ENCODE results near the gene KCNK15. TPM values are rescaled to one million over a fixed set of nuclear protein-coding genes. Genes with fewer than 3 reads are reported as not detected.
"Not testable (repeated sequence)": the region's sequence is repeated elsewhere in the genome, so short reads cannot be mapped to it uniquely, and the experiment has no call there.

Gene KCNK15
- polyA plus RNA-seq (2014; cell fraction: cytosol; rRNA removed) = 0.10 and 0.61 TPM in 2 replicates
- not detected in 2 replicates for polyA plus RNA-seq (2014; cell fraction: nucleus; rRNA removed)

DNA sequence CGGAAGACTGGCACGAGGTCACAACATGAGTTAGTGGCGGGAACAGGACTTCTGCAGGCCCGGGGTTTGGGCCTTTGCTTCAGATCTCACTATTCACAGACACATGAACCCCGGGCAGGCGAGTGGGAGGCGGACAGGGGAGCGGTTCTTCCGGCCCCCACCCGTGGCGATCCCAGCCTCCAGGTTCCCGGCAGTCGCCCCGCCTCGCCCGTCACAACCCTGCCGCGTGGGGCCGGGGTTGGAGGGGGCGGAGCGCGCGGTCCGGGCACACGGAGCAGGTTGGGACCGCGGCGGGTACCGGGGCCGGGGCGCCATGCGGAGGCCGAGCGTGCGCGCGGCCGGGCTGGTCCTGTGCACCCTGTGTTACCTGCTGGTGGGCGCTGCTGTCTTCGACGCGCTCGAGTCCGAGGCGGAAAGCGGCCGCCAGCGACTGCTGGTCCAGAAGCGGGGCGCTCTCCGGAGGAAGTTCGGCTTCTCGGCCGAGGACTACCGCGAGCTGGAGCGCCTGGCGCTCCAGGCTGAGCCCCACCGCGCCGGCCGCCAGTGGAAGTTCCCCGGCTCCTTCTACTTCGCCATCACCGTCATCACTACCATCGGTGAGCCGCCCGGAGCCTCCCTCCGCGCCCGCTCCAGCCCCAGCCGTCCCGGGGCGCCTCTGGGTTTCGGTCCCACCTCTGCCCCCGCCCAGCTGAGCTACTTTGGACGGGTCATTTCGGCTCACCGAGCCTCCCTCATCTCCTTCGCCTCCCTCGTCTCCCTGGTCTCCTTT lies at the start of gene KCNK15:
KCNK15 (plus strand) TSS at position 268 of the 769 bp plus-strand sequence; CDS start at position 314, 46 bp downstream.
- DNase-seq (ENCODE audit: low spot score) = no peak

DNA sequence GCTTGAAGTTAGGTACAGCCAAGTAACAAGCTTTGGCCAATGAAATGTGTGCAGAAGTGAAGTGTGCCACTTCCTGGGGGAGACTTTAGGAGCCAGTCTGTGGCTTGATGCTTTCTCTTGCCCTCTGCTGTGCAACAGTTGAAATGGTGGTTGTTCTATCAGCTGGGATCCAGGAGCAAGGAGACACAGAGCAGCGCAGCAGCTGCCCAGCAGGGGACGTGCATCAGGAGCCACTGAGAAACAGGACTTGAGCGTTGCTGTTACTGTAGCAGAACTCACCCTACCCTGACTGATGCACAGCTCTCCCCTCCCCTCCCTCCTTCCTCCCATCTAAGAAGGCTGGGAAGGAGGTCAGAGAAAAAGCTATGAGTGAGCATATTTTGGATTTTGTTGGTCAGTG lies 49.4 kb upstream of the KCNK15 start:
- DNase-seq (ENCODE audit: low spot score) = peak; percentile 39

DNA sequence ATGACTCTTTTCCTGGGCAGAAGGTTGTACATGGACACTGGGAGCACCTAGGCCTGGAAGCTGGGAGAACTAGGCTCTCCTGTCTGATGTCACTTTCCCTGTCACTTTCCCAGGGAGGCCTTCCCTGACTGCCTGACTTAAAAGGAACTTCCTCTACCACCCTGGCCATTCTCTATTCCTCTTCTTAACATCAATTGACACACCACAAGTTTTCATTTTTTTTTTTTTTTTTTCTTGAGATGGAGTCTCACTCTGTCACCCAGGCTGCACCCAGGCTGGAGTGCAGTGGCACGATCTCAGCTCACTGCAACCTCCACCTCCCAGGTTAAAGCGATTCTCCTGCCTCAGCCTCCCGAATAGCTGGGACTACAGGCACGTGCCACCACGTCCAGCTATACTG lies 48.6 kb upstream of the KCNK15 start:
- not testable (repeated sequence) for DNase-seq (ENCODE audit: low spot score)

DNA sequence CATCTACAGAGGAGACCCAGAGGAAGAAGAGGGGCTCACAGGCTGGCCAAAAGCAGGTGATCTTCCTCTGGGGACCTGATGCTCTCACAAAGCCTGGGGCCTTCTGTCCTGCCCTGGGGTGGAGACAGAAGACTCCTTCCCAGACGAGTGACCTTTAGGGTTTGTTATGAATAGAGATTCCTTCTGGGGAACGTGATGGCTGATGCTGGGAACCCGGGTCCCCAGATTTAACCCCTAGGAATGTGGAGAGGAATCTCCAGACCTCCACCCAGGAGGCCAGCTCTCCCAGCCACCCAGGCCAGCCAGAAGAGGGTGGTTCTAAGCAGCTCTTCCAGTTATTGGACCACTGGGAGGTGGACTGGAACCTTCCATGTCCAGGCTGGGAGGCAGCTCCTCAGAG lies 47.3 kb upstream of the KCNK15 start:
- no peak for DNase-seq (ENCODE audit: low spot score)

DNA sequence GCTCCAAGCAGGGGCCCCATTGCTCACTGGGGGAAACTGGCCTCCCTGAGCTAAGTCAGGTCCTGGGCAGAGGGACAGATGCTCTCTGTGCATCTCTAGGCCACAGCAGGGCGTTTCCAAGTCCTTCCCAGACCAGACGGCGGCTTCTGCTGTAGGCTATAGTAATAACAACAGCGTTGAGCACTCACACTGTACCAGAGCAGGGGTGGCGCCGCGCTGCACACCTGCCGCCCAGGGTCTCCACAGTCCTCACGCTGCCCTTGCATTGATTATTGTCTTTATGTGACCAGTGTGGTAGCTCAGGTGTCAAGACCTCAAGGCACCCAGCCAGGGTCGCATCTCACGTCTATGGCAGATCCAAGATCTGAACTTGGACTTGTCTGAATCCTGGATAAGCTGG lies 45.4 kb upstream of the KCNK15 start:
- DNase-seq (ENCODE audit: low spot score) = no peak

DNA sequence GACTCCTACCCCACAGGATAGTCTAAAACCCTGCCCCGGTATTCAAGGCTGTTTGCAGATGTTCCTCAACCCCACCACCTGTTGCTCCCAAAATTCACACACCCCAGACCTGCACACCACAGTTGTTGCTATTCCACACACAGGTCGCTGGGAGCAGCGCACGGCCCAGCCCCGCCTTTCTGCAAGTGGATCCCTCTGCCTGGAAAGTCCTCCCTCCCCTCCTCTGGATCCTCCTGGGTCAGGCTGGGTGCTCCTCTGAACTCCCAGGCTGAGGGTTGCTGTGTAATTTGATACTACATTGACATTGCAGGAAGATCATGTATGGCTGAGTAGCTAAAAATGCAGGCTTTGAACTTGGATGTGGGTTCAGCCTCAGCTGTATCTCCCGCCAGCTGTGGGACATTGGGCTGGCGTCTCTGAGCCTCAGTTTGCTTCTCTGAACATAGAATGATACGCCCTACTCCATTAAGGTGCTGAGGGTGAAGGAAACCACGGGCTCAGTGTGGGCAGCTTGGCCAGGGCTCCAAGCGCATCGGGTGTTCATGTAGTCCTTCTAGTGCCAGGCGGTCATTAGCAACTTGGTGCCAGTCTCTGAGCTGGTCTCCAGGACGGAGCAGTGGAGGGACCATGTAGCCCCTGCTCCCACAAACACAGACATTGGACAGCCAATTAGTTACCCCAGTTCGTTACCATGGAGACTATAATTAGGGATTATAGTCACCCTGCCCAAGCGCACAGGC lies 44.4 kb upstream of the KCNK15 start:
- DNase-seq (ENCODE audit: low spot score) = peak; percentile 46

DNA sequence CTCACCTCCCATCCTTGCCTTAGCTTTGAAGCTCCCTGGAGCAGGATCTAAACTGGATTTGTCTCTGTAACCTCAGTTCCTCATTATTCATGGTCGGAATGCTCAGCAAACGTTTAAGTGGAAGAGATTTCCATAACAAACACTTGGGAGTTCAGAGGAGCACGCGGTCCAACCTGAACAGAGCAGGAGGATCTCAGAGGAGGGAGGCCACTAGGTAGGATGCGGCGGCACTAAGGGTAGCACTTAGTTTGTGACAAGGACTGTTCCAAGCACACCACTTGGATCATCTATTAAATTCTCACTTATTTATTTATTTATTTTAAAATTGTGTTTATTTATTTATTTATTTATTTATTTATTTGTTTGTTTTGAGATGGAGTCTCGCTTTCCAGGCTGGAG lies 43.8 kb upstream of the KCNK15 start:
- DNase-seq (ENCODE audit: low spot score) = no peak

DNA sequence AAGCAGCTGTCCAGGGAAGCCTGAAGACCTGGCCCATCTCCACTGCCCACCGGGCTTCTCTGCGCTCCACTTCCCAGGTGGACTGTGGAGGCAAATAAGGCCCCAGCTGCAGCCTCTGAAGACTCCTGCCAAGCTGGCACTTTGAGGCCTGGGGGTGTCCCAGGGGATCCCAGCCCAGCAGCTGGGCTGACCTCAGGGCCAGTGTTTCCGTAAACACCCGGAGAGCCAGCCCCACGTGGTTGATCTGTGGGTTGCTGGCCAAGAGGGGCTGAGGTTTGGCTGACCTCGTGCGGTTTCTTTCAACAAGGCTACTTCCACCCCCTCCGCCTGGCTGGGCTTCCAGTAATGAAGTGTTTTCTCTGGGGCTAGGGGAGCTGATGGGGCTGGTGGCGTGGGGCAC lies 42.9 kb upstream of the KCNK15 start:
- DNase-seq (ENCODE audit: low spot score) = no peak

DNA sequence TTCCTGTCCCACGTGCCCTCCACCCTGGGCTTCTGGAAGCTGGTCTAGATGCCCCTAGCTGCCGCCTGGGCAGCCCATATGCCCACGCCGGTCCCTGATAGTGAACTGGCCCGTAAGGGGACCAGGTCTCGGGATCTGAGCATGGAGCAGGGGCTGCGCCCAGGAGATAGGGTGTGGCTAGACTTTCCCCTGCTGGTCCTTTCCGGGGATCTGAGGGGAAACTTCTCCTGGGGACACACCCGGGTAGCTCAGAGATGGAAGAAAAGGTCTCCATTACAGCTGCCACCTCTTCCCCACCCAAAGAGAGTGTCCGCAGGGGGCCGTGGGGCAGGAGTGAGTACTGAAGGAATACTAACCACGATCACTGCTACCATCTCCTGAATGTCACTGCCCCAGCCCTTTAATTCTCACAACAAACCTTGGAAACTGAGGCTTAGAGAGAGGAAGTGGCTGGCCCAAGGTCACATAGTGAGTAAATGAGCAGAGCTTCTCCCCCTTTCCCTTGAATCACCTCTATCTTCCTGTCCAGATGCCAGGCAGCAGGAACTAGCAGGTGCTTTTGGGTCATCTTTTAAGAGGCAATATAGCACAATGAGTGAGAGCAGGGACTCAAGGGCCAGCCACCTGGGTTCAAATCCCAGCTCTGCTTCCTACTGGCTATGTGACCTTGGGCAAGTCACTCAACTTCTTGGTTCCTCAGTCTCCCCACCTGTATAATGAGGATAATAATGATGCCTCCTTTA lies 42.3 kb upstream of the KCNK15 start:
- DNase-seq (ENCODE audit: low spot score) = no peak

DNA sequence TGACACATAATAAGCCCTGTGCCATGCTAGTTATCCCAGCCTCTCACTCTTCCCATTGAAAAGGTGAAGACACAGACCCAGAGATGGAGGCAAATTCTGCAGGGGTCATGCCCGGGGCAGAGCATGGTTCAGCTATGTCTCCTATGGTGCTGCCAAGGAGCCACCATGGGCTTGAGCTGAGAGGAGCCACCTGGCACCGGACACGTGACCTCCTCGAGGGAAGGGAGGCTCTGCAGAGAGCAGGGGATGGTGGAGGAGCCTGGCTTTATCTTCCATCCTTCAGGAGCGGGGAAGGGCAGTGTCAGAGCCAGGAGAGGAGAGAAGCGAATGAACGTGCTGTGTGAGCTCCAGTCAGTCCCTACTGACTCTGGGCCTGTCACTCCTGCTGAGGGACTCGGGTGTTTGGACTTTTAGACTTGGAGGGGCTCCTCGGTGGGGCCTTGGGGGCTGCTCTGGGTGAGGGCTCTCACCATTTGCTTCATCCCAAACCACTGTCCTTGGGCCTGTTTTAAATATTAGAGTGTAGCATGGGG lies 41.6 kb upstream of the KCNK15 start:
- no peak for DNase-seq (ENCODE audit: low spot score)

DNA sequence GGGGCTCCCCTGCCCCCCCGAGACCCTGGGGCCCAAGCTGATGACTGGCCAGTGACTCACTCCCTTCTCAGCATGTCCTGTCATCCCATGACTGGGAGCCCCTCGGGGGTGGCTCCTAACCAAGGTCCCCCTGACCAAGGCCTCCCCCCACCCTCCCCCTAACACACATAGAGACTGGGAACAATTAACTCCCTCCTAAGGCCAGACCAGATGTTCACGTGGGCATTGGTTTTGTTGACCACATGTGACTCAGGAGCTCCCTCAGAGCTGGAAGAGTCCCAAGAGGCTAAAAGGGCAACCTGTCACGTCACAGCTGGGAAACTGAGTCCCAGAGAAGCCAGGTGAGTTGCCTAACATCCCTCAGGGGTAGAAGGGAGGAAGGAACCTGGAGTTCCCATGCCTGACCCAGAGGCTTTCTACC lies 41.1 kb upstream of the KCNK15 start:
- DNase-seq (ENCODE audit: low spot score) = no peak

DNA sequence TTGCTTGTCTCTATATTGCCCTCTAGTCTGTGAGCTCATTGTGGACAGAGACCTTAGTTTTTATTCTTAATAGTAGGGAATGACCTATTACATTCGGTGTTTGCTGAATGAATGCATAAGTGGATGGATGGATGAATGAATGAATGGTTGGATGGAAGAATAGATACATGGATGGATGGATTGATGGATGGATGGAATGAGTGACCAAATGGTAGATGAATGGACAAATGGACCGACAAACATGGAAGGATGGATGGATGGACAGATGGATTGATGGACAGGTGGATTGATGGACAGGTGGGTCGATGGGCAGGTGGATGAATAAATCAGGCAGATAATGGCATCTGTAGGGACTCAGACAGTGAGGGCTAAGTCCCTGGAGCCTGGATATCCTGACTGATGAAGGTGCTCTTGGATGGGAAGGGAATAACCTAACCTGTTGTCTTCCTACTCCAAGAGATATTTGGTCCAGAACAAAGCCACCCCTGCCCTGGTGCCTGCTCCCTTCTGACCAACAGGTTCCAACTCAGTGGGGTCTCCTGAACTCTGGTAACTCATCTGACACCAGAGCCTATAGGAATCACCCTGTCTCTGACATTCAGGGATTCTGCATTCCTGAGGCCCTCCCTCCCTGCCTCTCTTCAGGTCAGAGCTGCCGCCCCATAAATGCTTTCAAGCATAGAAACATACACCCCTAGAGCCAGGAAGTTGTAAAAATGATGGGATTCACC lies 40.1 kb upstream of the KCNK15 start:
- DNase-seq (ENCODE audit: low spot score) = no peak

DNA sequence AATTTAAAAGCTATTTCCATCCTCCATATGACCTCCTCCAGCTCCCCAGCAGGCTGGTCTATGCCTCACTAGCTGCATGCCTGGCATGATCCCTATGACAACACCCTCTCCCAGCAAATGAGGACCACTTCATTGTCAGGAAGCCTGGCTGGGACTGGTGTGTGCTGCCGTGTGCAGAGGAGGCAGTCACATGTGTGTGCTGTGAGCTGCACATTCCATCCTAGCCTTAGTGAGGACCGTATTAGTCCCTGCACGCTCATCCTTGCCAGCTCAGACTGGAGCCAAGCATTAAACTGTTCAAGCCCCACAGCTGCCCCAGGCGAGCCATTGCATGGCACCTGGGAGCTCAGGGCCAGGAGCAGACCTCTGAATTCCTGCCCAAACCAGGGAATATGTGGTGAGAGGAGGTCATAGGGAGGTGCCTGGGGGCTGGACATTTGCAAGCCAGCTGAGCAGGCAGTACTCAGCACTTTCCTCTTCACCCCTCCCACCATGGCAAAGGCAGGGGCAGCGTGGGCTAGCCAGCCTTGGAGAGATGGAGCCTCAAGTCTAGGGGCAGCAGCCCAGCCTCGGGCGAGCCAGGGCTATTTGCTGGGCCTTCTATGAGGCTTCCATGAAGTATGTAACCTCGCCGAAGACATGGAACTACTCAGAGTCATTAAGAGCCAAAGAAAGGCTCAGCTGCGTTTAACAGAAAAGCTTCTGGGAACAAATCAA lies 39.2 kb upstream of the KCNK15 start:
- no peak for DNase-seq (ENCODE audit: low spot score)

DNA sequence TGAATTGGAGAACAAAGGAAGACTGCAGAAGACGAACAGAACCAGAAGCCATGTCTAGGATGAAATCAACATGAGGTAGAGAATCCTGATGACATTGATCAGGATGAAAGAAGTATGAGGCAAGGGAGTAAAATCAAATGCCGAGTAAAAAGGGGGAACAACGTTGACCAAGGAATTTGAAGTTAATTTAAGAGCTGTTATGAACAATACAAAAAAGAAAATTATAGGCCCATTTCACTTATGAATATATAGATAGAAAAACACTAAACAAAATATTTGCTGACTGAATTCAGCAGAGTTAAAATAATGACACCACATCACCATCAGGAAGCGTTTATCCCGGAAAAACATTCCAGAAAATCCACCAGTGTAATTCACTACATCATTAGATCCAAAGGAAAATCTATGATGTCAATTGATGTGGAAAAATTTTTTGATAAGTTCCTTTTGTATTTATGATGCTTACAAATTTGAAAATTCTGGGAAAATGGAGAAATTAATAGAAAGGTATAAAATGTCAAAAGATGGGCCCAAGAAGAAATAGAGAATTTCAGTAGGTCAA lies 38.6 kb upstream of the KCNK15 start:
- no peak for DNase-seq (ENCODE audit: low spot score)

DNA sequence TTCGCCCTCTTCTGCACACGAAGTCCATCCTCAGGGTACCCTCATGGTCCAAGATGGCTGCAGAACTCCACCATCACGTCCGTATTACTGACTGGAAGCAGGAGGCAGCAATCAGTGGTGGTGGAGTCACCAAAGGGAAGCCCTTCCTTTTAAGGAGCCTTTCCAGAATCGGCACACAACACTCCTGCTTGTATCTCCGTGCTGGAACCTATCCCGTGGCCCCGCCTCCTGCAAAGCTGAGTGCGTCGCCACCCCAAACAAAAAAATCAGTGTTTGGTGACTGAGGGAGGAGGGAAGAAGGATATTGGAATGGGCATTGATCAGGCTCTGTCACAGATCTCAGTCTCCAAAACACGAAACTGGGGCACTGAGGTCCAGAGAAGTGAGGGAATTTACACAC lies 36.3 kb upstream of the KCNK15 start:
- no peak for DNase-seq (ENCODE audit: low spot score)

DNA sequence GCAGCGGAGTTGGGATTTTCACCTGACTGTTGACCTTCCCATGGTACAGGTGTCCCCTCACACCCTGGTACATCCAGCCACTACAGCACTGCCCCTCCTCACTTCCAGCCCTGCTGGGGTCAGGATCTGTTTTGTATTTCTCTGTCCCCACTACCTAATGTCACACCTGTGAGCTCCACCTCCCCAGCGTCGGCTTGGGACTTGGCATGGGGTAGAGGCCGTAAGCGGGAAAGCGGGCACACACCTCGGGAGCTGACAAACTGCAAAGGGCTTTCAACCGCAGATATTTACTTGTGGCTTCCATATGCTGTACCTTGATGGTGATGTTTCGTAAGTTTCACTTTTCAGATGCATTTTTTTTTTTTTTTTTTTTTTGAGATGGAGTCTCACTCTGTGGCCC lies 35.9 kb upstream of the KCNK15 start:
- DNase-seq (ENCODE audit: low spot score) = no peak

DNA sequence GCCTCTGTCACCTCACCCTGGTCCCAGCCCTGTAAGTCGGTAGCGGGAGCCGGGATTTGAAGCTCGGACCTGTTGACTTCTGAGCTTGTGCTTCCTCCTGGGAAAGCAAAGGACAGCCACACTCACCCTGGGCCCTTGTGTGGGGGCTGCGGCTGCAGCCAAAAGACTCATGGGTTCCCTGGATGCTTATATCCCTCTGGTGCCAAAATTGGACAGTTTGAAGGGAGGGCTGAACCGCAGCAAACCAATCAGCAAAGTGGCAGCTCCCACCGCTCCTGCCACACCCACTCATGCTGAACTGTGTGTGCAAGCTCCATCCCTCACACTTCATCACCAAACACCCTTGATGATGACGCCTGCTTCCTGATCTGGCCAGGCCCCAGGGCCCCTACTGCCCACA lies 34.4 kb upstream of the KCNK15 start:
- DNase-seq (ENCODE audit: low spot score) = no peak

DNA sequence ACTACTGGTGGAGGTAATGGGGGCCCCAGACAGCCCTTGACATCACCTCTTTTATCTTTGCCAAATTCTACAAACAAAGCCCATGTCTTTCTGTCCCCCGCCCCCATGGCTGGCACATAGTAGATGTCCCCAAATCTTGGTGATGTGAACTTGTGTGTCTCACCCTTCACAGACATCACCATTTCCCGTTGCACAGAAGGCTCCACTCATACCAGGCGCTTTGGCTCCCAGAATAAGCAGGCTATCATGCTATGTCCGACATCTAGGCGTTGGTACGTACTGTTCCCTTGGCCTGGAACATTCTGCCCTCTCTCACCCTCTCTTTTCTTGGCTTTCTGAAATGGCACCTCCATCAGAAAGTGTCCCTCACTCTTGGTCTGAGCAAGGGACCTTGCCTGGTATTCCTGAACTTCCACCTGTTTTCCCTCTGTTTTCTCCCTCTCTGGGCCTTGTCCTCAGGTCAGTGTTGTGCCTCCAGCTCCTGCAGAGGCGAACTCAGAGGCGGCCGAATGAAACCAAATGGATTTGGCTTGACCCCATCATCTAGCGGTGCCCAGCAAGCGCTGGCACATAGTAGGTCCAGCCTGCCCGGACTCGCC lies 31.5 kb upstream of the KCNK15 start:
- no peak for DNase-seq (ENCODE audit: low spot score)

DNA sequence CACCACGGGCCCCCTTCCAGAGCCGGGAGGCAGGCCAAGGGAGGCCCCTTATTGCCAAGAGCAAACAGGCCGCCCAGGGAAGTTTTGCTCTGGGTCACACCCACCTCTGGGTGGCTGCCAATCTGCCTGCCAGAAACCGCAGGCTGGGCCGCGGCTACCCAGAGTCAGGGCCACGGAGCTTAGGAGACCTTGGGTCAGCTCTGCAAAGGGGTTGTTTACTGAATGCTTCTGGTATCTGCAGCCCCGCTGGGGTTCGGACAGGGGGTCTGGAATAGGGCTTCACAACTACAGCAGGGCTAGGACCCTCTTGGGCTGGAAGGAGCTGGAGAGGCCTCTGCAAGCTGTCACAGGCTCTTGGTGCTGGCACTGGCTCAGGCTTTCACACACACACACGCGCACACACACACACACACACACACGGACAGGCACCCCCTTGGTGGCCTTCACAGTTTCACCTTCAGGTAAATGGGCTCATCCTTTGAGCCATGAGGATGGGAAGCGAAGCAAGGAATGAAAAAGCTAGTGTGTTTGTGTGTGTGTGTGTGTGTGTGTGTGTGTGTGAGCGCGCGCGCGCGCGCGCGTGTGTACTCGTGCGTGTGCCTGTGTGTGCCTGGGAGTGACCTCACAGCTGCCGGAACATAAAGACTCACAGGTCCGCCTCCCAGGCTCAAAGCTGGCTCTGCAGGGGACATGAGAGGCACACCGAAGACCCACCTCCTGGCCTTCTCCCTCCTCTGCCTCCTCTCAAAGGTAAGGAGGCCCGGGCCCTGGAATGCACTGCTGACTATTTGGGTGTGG lies 30.8 kb upstream of the KCNK15 start, which contains the start of gene CCN5:
CCN5 (plus strand) TSS at position 669 of the 798 bp plus-strand sequence; CDS start at position 691, 22 bp downstream.
- no peak for DNase-seq (ENCODE audit: low spot score)
